Heart left ventricle (tissue), 13 donors: Measurements from ENCODE around the gene KIF26B.

Experiments
- CTCF ChIP-seq, 12 donors: fragments of 200-600 bp; sonication (generic) in 4 of 12; IDR thresholded peaks; one replicate each; pipeline versions ENCODE4 v1.5.0 to v1.8.0; 2018 to 2022; ENCODE audit warnings: antibody characterized with exemption in 12 of 12, mild to moderate bottlenecking in 5 of 12
- POLR2A ChIP-seq, 2 donors: fragments of 450-650 bp; IDR thresholded peaks; one replicate each; pipeline ENCODE4 v1.6.1; 2017; ENCODE audit warnings: antibody characterized with exemption in 2 of 2, mild to moderate bottlenecking in 2 of 2, moderate library complexity in 2 of 2
- donor health status: ischemic (EF 13 %, LVEDD 7.1; RV severe dilation, severe dysfunction).
- donor health status: DM: no; HTN: yes; CAD: no.
- donor health status: DM: no; HTN: no; CAD: no.
- donor health status: ischemic (EF 25% LVEDD 6.9; RV normal size, moderate dysfunction).
- donor health status: ischemic (EF 25% LVEDD 5.7; RV mildly dilated, moderate dysfunction).
- donor health status: ischemic (EF 35%, LVEDD 5.7; RV mildly dilated, moderate dysfunction).
- donor health status: nonischemic (EF 11% LVEDD 7.7; RV severe dilation, severe dysfunction).
- donor health status: DM: yes; HTN: yes; CAD: no.
- donor health status: PGD.
- donor health status: ischemic (EF 29% LVEDD 5.4; RV normal size, mild dysfunction).
- donor health status: nonischemic (EF 23%, LVEDD 6.1; RV moderate dilation, normal function).

DNA sequence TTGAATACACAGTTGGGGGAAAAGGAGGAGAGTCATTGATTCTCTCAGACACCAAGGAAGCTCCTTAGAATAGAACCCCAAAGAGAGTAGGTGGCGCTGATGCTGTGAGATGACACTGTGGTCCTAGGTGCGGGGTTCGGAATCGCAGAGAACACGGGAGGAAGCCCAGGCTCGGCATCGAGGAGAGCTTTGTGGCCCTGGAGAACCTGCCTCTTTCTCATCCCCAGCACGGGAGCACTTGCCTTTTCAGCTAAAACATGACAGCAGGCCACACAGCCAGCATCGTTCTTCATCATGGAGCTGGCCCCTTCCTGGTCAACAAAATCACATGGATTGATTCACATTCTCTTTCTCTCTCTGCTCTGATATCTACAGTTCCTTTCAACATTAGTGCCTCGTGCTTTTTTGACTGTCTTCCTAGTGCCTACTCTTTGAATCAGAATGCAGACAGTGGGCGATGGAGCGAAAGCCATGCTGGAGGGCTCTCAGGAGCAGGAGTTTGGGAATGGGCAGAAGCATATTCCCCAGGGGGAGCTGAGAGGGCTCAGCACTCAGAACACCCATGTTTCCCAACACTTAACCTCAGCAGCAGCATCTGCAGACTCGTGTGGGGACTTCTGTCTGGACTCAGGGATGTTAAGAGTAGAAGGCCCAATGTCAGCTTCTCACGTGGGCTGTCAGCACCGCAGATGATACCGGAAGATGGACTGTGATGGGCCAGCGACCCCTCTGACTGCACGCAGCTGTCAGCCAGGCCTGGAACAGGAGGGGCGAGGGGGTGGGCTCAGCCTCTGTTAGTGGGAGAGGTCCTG, 539.4 kb downstream of the KIF26B start:
- TF ChIP-seq CTCF (IDR thresholded peaks at IDR 0.05) (no peak), POLR2A (IDR thresholded peaks at IDR 0.05) (no peak)
